Activated CD4-positive, alpha-beta memory T cell treated with anti-CD3 and anti-CD28 coated beads, Interleukin-2, amount 10 ng/mL, durations not matched to agents 7 days and 5 days (primary cell): Measurements from ENCODE around the gene MYH10. TPM values are rescaled to one million over a fixed set of nuclear protein-coding genes. Genes with fewer than 3 reads are reported as not detected.

ENCODE experiments used
- CTCF ChIA-PET: fragments of 350-600 bp; sonication (Branson Sonifier 250); formaldehyde crosslinking; loops from one replicate; lab custom pipeline; 2021; ENCODE audit warnings: antibody characterized with exemption, inconsistent platforms; lab: Charles Lee
- POLR2A ChIA-PET: fragments of 350-600 bp; sonication (Branson Sonifier 250); formaldehyde crosslinking; loops from one replicate; lab custom pipeline; 2021; ENCODE audit warnings: antibody characterized with exemption; lab: Charles Lee
- DNase-seq: peaks from one replicate; pipeline ENCODE4 v3.0.0-alpha.2; 2020
- H3K27ac Mint-ChIP-seq: one replicate; pipeline ENCODE4 v1.8.0; 2021; ENCODE audit warnings: mild to moderate bottlenecking, mixed read lengths
- H3K27me3 Mint-ChIP-seq: one replicate; pipeline ENCODE4 v1.8.0; 2021; ENCODE audit warnings: mixed read lengths
- H3K36me3 Mint-ChIP-seq: one replicate; pipeline ENCODE4 v1.8.0; 2021; ENCODE audit warnings: low read depth, mixed read lengths
- H3K4me1 Mint-ChIP-seq: one replicate; pipeline ENCODE4 v1.8.0; 2021; ENCODE audit warnings: mixed read lengths
- H3K4me3 Mint-ChIP-seq: one replicate; pipeline ENCODE4 v1.8.0; 2021; ENCODE audit warnings: mild to moderate bottlenecking, mixed read lengths
- H3K9me3 Mint-ChIP-seq: one replicate; pipeline ENCODE4 v1.8.0; 2021; ENCODE audit warnings: mixed read lengths
- total RNA-seq, 2 experiments: library from RNA; stranded (reverse); gene quantifications; one replicate each; pipeline ENCODE4 v1.2.3, GENCODE V29; 2021

Gene MYH10
- total RNA-seq, 2 experiments from 2014 or later: 10.2 to 11.2 TPM

- Mint-ChIP-seq H3K36me3 (no peaks in the 10 kb centered on the region), H3K27ac (no peak overlapping the region), H3K4me3 (no peak overlapping the region), H3K9me3 (no peaks in the 10 kb centered on the region), H3K27me3 (no peaks in the 10 kb centered on the region), H3K4me1 (no peaks in the 10 kb centered on the region)
- ChIA-PET POLR2A (no interaction called here), CTCF (no interaction called here)
- no peak for DNase-seq
These were observed 126.7 kb downstream of the MYH10 start for GRCh38 chr17:8503807-8504206.

DNA sequence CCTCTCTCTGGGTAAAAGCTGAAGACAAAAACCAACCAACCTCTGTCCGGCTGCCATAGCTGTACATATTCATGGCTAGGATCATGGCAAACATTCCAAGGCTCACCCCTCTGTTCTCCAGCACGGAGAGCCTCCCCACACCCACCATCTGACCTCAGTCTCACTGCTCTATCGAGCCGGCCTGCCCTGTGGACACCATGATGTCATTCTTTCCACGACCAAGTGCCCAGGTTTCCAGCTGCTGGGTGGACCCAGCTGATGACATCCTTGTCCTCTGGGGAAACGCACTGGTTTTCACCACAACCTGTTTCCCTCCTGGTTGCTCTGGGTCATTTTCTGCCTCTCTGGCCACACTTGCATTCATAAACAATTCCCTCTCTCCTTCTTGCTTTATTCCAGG, 127.2 kb downstream of the MYH10 start:
- Mint-ChIP-seq H3K4me1 (no peaks in the 10 kb centered on the region), H3K4me3 (no peak overlapping the region), H3K27ac (no peak overlapping the region), H3K9me3 (no peaks in the 10 kb centered on the region), H3K27me3 (no peaks in the 10 kb centered on the region), H3K36me3 (no peaks in the 10 kb centered on the region)
- ChIA-PET POLR2A (no interaction called here), CTCF (no interaction called here)
- no peak for DNase-seq

DNA sequence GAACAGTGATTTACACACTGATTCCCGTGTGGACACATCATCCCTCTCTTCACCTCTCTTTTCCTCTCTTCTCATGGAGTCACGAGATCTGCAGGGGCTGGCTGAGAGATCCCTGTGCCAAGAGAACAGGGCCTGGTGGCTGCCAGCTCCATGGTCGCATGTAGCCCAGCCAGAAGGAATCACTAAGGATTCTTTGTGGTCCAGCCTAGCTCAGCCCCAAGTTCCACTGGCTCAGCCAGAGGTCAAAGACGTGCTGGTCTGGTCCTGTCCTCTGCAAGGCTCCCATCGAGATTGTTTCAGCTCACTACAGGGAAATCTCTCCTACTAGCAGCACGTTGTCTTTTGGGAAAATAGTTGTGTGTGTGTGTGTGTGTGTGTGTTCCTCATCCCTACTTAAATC, 128.4 kb downstream of the MYH10 start:
- Mint-ChIP-seq H3K4me3 (no peak overlapping the region), H3K27me3 (no peaks in the 10 kb centered on the region), H3K36me3 (no peaks in the 10 kb centered on the region), H3K4me1 (no peaks in the 10 kb centered on the region), H3K9me3 (no peaks in the 10 kb centered on the region), H3K27ac (no peak overlapping the region)
- DNase-seq: no peak
- ChIA-PET POLR2A (interaction anchor here (1.2 kb wide), 1 partner anchor 14 kb away, joined by 3 read pairs; no protein-coding TSS in a partner anchor), CTCF (no interaction called here)

- Mint-ChIP-seq H3K27me3 (no peaks in the 10 kb centered on the region), H3K9me3 (no peaks in the 10 kb centered on the region), H3K4me1 (no peaks in the 10 kb centered on the region), H3K27ac (no peak overlapping the region), H3K36me3 (no peaks in the 10 kb centered on the region), H3K4me3 (no peak overlapping the region)
- ChIA-PET CTCF (no interaction called here), POLR2A (no interaction called here)
- DNase-seq: no peak
These were observed 129.9 kb downstream of the MYH10 start for GRCh38 chr17:8500609-8501008.

DNA sequence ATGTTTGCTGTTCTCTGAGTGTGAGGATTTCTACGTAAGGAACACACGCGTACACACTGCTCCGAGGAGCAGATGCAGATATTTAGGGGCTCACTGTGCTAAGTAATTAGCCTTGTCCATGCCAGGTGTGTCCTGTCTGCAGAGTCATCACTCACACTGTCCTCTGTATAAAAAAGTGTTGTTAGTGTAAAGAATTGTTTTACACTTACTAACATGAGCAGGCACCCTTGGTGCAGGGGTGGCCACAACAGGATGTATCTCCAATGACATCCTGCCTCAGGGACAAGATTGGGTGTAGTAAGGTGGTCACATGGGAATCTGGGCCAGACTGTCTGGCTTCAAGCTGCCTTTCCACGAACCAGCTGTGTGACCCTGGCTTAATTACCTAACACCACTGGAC, 130.9 kb downstream of the MYH10 start:
- Mint-ChIP-seq H3K4me3 (no peak overlapping the region), H3K36me3 (no peaks in the 10 kb centered on the region), H3K27ac (no peak overlapping the region), H3K9me3 (no peaks in the 10 kb centered on the region), H3K4me1 (no peaks in the 10 kb centered on the region), H3K27me3 (no peaks in the 10 kb centered on the region)
- ChIA-PET CTCF (no interaction called here), POLR2A (no interaction called here)
- DNase-seq: no peak

DNA sequence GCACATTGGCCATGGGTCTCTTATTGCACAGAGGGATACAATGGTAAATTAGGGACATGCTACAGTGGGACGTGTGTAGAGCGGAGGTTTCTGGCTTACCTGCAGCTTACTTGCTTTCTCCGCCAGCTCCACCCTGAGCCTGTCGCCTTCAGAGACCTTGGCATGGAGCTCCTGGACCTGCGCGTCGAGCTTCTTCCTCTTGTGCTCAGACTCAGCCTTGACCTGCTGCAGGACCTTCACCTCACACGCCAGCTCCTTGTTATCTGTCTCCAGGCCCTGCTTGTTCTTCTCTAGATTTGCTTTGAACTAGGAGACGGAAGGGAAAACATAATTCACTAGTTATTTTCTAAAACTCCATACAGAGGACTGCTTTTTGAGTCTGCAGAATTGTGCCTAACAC, 131.4 kb downstream of the MYH10 start:
- Mint-ChIP-seq H3K9me3 (no peaks in the 10 kb centered on the region), H3K4me1 (no peaks in the 10 kb centered on the region), H3K27me3 (no peaks in the 10 kb centered on the region), H3K27ac (no peak overlapping the region), H3K36me3 (no peaks in the 10 kb centered on the region), H3K4me3 (no peak overlapping the region)
- no peak for DNase-seq
- ChIA-PET POLR2A (no interaction called here), CTCF (no interaction called here)

GRCh38 chr17:8496081-8496480, 134.4 kb downstream of the MYH10 start:
- no peak for DNase-seq
- Mint-ChIP-seq H3K27ac (no peak overlapping the region), H3K4me3 (no peak overlapping the region), H3K27me3 (no peaks in the 10 kb centered on the region), H3K36me3 (peaks cover 4% of the 10 kb centered on the region), H3K4me1 (no peaks in the 10 kb centered on the region), H3K9me3 (no peaks in the 10 kb centered on the region)
- POLR2A ChIA-PET: no interaction called here
- CTCF ChIA-PET: no interaction called here

DNA sequence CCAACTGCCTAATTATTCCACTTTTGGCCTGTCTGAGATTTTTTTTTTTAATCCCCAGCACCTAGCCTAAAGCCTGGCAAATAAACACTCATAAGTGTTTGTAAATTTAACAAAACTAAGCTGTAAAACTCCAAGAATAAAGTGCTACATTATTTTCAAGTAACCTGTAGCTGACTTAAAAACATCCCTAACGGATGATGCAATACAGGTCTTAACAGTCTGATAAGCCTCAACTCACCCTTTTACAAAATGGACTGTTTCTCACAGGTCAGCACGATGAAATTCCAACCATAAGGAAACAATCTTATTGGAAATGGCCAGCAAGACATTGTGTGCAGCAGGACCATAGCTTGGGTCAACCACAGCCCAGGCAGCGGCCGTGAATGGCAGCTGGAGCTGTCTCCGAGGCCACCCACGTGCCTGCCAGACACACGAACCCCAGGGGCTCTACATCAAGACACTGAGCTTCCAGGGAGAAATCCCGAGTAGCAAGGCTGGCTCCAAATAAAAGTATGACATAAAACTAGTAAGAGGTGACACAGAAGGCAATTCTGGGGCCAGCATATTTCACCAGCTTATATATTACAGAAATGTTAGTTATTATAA, 135.9 kb downstream of the MYH10 start:
- Mint-ChIP-seq H3K4me1 (no peaks in the 10 kb centered on the region), H3K27me3 (no peaks in the 10 kb centered on the region), H3K9me3 (no peaks in the 10 kb centered on the region), H3K4me3 (no peak overlapping the region), H3K36me3 (peaks cover 4% of the 10 kb centered on the region), H3K27ac (no peak overlapping the region)
- POLR2A ChIA-PET: no interaction called here
- DNase-seq: no peak
- CTCF ChIA-PET: no interaction called here

GRCh38 chr17:8494021-8494420, 136.5 kb downstream of the MYH10 start:
- H3K27me3 Mint-ChIP-seq: no peaks in the 10 kb centered on the region
- ChIA-PET POLR2A (no interaction called here), CTCF (no interaction called here)
- no peaks in the 10 kb centered on the region for H3K9me3 Mint-ChIP-seq
- peaks cover 4% of the 10 kb centered on the region for H3K36me3 Mint-ChIP-seq
- no peak overlapping the region for H3K27ac Mint-ChIP-seq
- H3K4me3 Mint-ChIP-seq: no peak overlapping the region
- no peak for DNase-seq
- H3K4me1 Mint-ChIP-seq: no peaks in the 10 kb centered on the region

DNA sequence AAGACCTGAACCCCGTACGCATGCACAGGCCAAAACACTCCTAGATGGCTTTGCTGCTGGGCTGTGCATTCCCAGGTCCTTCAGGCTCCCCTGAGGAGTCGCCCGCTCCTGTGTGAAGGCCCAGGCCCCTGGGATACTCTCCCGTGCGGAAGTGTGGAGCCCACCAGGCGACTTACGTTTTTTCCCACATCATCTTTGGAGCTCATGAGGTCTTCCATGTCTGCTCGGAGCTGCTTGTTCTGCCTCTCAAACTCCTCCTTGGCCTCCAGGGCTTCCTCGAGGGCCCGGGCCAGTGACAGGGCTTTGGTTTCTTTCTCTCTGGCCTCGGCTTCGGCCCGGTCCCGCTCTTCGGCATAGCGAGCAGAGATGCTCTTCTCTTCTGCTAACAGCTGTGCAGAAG, 138.4 kb downstream of the MYH10 start:
- ChIA-PET CTCF (no interaction called here), POLR2A (no interaction called here)
- Mint-ChIP-seq H3K4me1 (no peaks in the 10 kb centered on the region), H3K36me3 (peaks cover 9% of the 10 kb centered on the region), H3K4me3 (no peak overlapping the region), H3K9me3 (no peaks in the 10 kb centered on the region), H3K27ac (no peak overlapping the region), H3K27me3 (no peaks in the 10 kb centered on the region)
- DNase-seq: no peak

DNA sequence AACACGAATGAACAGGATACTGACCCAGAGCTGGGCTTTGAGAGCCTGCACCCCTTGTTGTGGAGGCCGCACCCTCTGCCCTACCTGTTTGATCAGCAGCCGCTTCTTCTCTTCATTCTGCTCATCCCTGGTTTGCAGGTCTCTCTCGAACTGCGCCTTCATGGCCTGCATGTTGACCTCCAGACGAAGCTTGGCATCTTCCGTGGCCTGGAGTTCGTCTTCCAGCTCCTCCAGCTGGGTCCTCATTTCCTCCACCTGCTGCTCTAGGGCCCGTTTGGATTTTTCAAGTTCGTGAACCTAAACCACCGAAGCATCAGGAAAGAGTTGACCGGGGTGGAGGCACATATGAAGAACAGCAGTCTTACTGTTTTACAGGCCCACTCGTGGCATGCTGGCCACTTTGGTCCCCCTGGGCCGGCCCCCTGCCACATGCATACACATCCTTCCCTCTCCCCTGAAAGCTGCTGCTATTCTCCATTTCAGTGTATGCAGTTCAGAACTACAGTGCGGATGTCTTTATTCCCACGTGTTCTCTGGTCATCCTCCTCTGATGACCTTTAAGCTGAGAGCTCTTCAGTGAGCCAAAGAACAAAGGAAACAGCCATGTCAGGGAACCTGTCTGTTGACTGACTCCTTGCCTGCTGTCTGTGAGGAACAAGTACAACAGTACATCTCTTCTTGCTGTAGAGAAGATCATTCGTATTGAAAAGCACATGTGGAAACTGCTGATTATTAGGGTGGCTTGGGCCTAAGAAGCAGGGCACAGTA, 140.1 kb downstream of the MYH10 start:
- H3K4me1 Mint-ChIP-seq: no peaks in the 10 kb centered on the region
- no peak for DNase-seq
- peaks cover 13% of the 10 kb centered on the region for H3K36me3 Mint-ChIP-seq
- H3K9me3 Mint-ChIP-seq: no peaks in the 10 kb centered on the region
- CTCF ChIA-PET: no interaction called here
- H3K27ac Mint-ChIP-seq: no peak overlapping the region
- H3K4me3 Mint-ChIP-seq: no peak overlapping the region
- no peaks in the 10 kb centered on the region for H3K27me3 Mint-ChIP-seq
- POLR2A ChIA-PET: no interaction called here

DNA sequence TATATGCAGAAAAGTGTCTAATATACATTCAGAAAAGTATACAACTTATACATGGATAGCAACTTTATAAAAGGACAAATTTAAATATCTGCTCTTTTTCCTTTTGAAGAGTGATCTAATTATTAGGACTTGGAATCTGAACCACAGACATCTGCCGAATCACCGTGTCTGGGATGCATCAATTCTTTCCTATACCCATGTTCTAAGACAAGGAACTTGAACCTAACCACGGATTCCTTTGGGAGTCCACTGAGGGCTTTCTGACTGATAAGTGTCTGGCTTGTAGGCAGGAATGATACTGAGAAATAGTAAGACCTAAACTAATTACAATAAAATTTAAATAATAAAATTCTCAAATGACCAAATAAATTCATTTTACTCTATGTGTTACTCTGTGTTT, 140.7 kb downstream of the MYH10 start:
- ChIA-PET CTCF (no interaction called here), POLR2A (no interaction called here)
- Mint-ChIP-seq H3K36me3 (peaks cover 15% of the 10 kb centered on the region), H3K4me3 (no peak overlapping the region), H3K9me3 (peaks cover 1% of the 10 kb centered on the region), H3K4me1 (no peaks in the 10 kb centered on the region), H3K27ac (no peak overlapping the region), H3K27me3 (no peaks in the 10 kb centered on the region)
- DNase-seq: no peak

- no peak overlapping the region for H3K27ac Mint-ChIP-seq
- CTCF ChIA-PET: no interaction called here
These were observed 141.6 kb downstream of the MYH10 start for GRCh38 chr17:8488901-8489300.

GRCh38 chr17:8488491-8488890, 142.0 kb downstream of the MYH10 start:
- no peaks in the 10 kb centered on the region for H3K4me1 Mint-ChIP-seq
- peaks cover 23% of the 10 kb centered on the region for H3K36me3 Mint-ChIP-seq
- ChIA-PET CTCF (no interaction called here), POLR2A (interaction anchor here (0.8 kb wide), 1 partner anchor 14 kb away, joined by 3 read pairs; no protein-coding TSS in a partner anchor)
- no peak for DNase-seq
- no peak overlapping the region for H3K4me3 Mint-ChIP-seq
- H3K27me3 Mint-ChIP-seq: no peaks in the 10 kb centered on the region
- H3K9me3 Mint-ChIP-seq: peaks cover 10% of the 10 kb centered on the region
- no peak overlapping the region for H3K27ac Mint-ChIP-seq

More at GRCh38 chr17:8488901-8489300, 141.6 kb downstream of the MYH10 start:
- Mint-ChIP-seq H3K4me1 (no peaks in the 10 kb centered on the region), H3K4me3 (no peak overlapping the region), H3K9me3 (peaks cover 7% of the 10 kb centered on the region), H3K27me3 (no peaks in the 10 kb centered on the region), H3K36me3 (peaks cover 20% of the 10 kb centered on the region)
- no peak for DNase-seq
- POLR2A ChIA-PET: no interaction called here
